GM23248 (cell line): Measurements from ENCODE around the gene LDB1. TPM values are rescaled to one million over a fixed set of nuclear protein-coding genes. Genes with fewer than 3 reads are reported as not detected.
A peak's percentile ranks its signal among the peaks of the same experiment; 100 is the strongest.

Source experiments
- DNase-seq: peaks from one replicate; pipeline ENCODE4 v3.0.0-alpha.2; 2015
- H2AFZ ChIP-seq: fragments of 200-600 bp; sonication (generic); 2 replicates; pipeline ENCODE4 v1.6.1; 2016; ENCODE audit warnings: antibody characterized with exemption
- H3F3A ChIP-seq: fragments of 200-600 bp; sonication (generic); 2 replicates; pipeline ENCODE4 v1.6.1; 2016; ENCODE audit warnings: mild to moderate bottlenecking, antibody characterized with exemption, mixed run types; ENCODE audit not compliant: insufficient read depth
- H3K27ac ChIP-seq: fragments of 200-600 bp; sonication (generic); 2 replicates; pipeline ENCODE4 v1.5.1; 2016; ENCODE audit warnings: mild to moderate bottlenecking
- H3K27me3 ChIP-seq: fragments of 200-600 bp; sonication (generic); replicated peaks from 2 replicates; pipeline ENCODE4 v1.6.1; 2016; ENCODE audit warnings: mild to moderate bottlenecking; ENCODE audit not compliant: insufficient read depth
- H3K36me3 ChIP-seq: fragments of 200-600 bp; sonication (generic); 2 replicates; pipeline ENCODE4 v1.6.1; 2016; ENCODE audit warnings: low read depth, mild to moderate bottlenecking
- H3K4me1 ChIP-seq: fragments of 200-600 bp; sonication (generic); 2 replicates; pipeline ENCODE4 v1.6.1; 2016; ENCODE audit warnings: mild to moderate bottlenecking; ENCODE audit not compliant: insufficient read depth
- H3K4me2 ChIP-seq: fragments of 200-600 bp; sonication (generic); one replicate; pipeline ENCODE4 v1.6.1; 2016; ENCODE audit warnings: mild to moderate bottlenecking; ENCODE audit not compliant: unreplicated experiment
- H3K4me3 ChIP-seq: fragments of 200-600 bp; sonication (generic); 2 replicates; pipeline ENCODE4 v1.5.1; 2016; ENCODE audit warnings: mild to moderate bottlenecking
- H3K79me2 ChIP-seq: fragments of 200-600 bp; sonication (generic); 2 replicates; pipeline ENCODE4 v1.6.1; 2016; ENCODE audit warnings: mild to moderate bottlenecking; ENCODE audit not compliant: insufficient read depth
- H3K9ac ChIP-seq: fragments of 200-600 bp; sonication (generic); 2 replicates; pipeline ENCODE4 v1.6.1; 2016; ENCODE audit warnings: mild to moderate bottlenecking
- H3K9me2 ChIP-seq: fragments of 200-600 bp; sonication (generic); 2 replicates; pipeline ENCODE4 v1.6.1; 2016; ENCODE audit warnings: mixed run types, mild to moderate bottlenecking, moderate library complexity; ENCODE audit not compliant: insufficient read depth
- H3K9me3 ChIP-seq: fragments of 200-600 bp; sonication (generic); one replicate; pipeline ENCODE4 v1.6.1; 2017; ENCODE audit warnings: low read depth
- H4K20me1 ChIP-seq: fragments of 200-600 bp; sonication (generic); 2 replicates; pipeline ENCODE4 v1.6.0; 2016; ENCODE audit not compliant: insufficient read depth
- EZH2 ChIP-seq: fragments of 200-600 bp; sonication (generic); IDR thresholded peaks from 2 replicates; pipeline ENCODE4 v1.6.1; 2018; ENCODE audit warnings: antibody characterized with exemption, mild to moderate bottlenecking; ENCODE audit not compliant: insufficient read depth, poor library complexity, severe bottlenecking
- EZH2phosphoT487 ChIP-seq: fragments of 200-600 bp; sonication (generic); IDR thresholded peaks from 2 replicates; pipeline ENCODE4 v1.6.1; 2018; ENCODE audit warnings: antibody characterized with exemption, moderate library complexity, mild to moderate bottlenecking, low read depth; ENCODE audit not compliant: insufficient read depth
- WGBS, 2 experiments: methylation state at CpG; one replicate each; pipeline ENCODE4 v1.1.6; 2015 to 2017; ENCODE audit warnings: low lambda C conversion rate in 2 of 2, low coverage in 1 of 2; ENCODE audit errors: missing lambda C conversion rate in 2 of 2; 5-methylcytosine and 5-hydroxymethylcytosine counted together
- in situ Hi-C: fragments of 300-500 bp; cut with MboI; formaldehyde crosslinking; loops from 2 replicates; pipeline ENCODE4 v1.15.0; 2020
- polyA plus RNA-seq: library from polyadenylated mRNA; unstranded; fragments of >200 nt; fragmentation: Nextera tagmentation; extraction: Ambion mirVana; gene quantifications from 2 replicates; pipeline ENCODE4 v1.2.1, GENCODE V29; 2016
- total RNA-seq: library from RNA; depleted of rRNA; stranded (reverse); fragments of >200 nt; shearing (Covaris generic); gene quantifications from 2 replicates; pipeline ENCODE4 v1.2.3, GENCODE V29; 2014

Gene LDB1
- total and polyA plus RNA-seq, 2 experiments from 2014 or later, result 5.0 to 28.1 TPM

DNA sequence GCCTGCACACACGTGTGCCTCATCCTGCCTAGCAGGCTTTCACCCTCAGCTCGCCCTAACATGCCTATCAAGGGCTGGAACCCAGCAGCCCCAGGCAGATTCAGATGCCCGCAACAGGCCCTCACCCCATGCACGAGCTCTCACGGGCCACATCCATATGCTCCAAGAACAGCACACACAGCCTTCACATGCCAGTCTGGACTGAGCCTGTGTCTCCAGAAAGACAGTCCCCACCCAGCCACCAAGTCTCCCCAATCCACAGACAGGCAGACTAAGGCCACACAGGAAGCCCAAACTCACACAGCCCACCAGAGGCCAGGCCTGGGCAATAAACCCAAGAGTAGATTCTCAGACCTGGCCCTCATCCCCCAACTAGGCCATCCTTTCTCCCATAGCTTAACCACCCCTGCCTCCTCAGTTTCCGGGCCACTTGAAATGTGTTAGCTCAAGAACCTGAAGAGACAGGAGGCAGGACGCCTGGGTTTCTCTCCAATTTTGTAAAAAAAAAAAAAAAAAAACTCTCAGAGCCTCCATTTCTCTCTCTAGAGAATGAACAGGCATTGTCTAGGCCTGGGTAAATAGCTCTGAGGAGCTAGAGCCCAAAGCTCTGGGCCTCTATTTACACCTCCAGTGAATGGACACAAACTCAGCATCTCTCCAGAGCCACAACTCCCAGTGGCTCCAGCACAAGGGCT lies 6.8 kb downstream of the LDB1 start:
- Histone ChIP-seq H4K20me1 (no peaks in the 10 kb centered on the region; the same call in 1 of the 2 replicates), H3K9me3 (no peaks in the 10 kb centered on the region), H3K4me2 (peak overlapping the region; percentile 66), H3K4me3 (peak overlapping the region; percentile 83), H2AFZ (no peak overlapping the region), H3K79me2 (peaks cover 82% of the 10 kb centered on the region), H3K4me1 (peaks cover 43% of the 10 kb centered on the region), H3K9me2 (no peaks in the 10 kb centered on the region), H3K27ac (peak overlapping the region; percentile 65; the same call in 1 of the 2 replicates), H3K27me3 (no peaks in the 10 kb centered on the region), H3F3A (peaks cover 13% of the 10 kb centered on the region), H3K9ac (peak overlapping the region; percentile 85), H3K36me3 (peaks cover 28% of the 10 kb centered on the region; the same call in 1 of the 2 replicates)
- in situ Hi-C loops, result no loop called here
- DNase-seq, result no peak
- WGBS, 2 experiments, result 56 to 60% methylated on average over 7 of the region's 7 CpGs
- TF ChIP-seq EZH2 (no peak), EZH2phosphoT487 (no peak)

DNA sequence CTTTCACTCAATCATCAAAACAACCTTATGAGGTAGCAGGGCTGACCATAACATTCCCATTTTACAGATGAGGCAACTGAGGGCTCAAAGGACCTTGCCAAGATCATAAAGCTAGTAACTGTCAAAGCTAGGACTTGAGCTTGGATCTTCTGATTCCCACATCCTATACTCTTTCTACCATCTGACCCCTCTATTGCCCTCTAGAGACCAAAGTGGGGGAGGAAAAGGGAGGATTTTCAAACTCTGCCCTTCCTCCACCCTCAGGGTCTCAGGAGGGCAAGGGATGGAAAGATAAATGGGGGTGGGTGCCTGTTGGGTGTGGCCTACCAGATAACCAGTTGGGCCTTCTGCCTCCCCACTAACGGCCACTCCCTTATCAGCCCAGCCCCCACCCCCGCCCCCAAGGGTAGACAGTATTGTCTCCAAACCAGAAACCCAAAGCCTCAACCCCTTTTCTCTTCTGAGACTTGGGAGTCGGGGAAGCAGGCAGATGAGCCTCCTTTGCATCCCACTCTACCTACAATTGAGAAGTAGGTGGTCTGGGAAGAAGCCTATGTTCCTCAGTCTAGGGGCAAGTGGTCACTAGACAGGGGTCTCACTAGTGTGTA lies 7.9 kb downstream of the LDB1 start:
- no peak for DNase-seq

DNA sequence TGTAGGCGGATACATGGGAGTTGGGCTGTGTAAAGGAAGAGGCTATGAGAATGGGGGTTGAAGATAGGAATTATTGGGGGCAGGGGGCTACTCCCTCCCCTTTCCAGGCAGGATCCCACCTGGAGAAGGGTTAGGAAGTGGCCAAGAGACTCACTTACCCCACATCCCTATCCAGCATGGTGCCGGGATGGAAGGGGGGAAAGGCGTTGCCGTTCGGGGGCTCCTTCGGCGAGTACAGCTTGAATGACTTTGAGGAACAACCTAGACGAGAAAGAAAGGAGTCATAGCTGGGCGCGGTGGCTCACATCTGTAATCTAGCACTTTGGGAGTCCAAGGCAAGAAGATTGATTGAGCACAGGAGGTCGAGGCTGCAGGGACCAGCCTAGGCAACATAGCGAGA lies 8.9 kb downstream of the LDB1 start:
- Histone ChIP-seq H4K20me1 (no peaks in the 10 kb centered on the region; the same call in 1 of the 2 replicates), H3K27me3 (no peaks in the 10 kb centered on the region), H3F3A (peaks cover 6% of the 10 kb centered on the region; the same call in 1 of the 2 replicates), H3K9me2 (no peaks in the 10 kb centered on the region), H3K4me2 (no peak overlapping the region), H3K4me1 (peaks cover 23% of the 10 kb centered on the region), H3K9me3 (no peaks in the 10 kb centered on the region), H3K9ac (no peak overlapping the region), H3K4me3 (no peak overlapping the region), H3K36me3 (peaks cover 28% of the 10 kb centered on the region), H3K27ac (no peak overlapping the region), H2AFZ (no peak overlapping the region), H3K79me2 (peaks cover 61% of the 10 kb centered on the region)
- TF ChIP-seq EZH2phosphoT487 (no peak), EZH2 (no peak)
- in situ Hi-C loops, result no loop called here
- no peak for DNase-seq
- WGBS, 2 experiments, result 85 to 87% methylated on average over 12 of the region's 12 CpGs

More for the DNA sequence above, 7.9 kb downstream of the LDB1 start:
- WGBS, 2 experiments, result 34 to 54% methylated on average over 2 to 3 of the region's 3 CpGs
- H3K36me3 ChIP-seq, result peaks cover 28% of the 10 kb centered on the region
- in situ Hi-C loops, result no loop called here
- no peak overlapping the region for H2AFZ ChIP-seq
- no peak overlapping the region; the same call in 1 of the 2 replicates for H3K4me3 ChIP-seq
- H3K79me2 ChIP-seq, result peaks cover 71% of the 10 kb centered on the region
- H3K4me1 ChIP-seq, result peaks cover 32% of the 10 kb centered on the region
- no peaks in the 10 kb centered on the region for H3K27me3 ChIP-seq
- peaks cover 9% of the 10 kb centered on the region for H3F3A ChIP-seq
- TF ChIP-seq EZH2phosphoT487 (no peak), EZH2 (no peak)
- H3K9ac ChIP-seq, result no peak overlapping the region
- H3K9me2 ChIP-seq, result no peaks in the 10 kb centered on the region
- H4K20me1 ChIP-seq, result no peaks in the 10 kb centered on the region; the same call in 1 of the 2 replicates
- no peak overlapping the region for H3K27ac ChIP-seq
- no peaks in the 10 kb centered on the region for H3K9me3 ChIP-seq
- H3K4me2 ChIP-seq, result peak overlapping the region; percentile 66

DNA sequence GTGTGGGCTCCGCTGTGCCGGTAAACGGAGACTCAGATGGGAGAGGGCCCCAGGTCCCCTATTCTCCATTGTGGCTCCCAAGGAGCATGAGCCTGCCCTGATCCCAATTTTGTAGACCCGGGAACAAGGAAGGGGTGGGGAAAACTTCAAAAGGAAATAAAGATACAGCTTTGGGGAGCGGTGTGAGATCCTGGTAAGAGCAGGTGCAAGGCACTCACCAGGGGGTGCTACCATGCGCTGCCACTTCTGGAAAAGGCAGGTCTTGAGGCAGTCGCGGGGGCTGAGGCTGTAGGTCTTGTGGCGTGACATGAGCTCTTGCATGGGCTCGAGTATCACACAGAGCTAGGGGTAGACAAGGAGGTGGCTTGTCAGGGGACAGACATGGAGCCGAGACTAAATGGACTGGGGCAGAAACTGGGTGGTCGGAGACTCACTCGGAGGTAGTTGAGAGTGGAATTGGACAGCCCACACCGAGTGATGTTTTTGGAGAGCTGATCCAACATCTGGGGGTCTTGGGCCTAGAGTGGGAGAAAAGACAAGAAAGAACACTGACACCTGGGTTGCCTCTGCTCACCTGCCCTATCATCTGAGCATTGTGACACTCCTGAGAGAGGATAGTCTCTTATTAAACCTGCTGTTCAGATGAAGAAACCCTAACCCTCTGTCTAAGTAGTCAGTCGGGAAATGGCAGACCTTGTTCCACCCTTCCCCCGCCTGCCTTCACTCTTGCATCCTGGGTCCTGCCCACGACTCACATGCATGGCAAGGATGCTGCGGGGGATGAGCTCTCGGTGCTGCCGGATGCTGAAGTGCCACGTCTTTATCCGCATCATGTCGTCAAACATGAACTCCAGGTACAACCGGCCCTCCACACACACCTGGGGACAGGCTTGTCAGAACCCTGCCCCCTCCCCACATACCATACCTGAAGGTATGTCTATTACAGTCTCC lies 10.7 kb downstream of the LDB1 start:
- Histone ChIP-seq H3K9me2 (no peaks in the 10 kb centered on the region), H3K27me3 (no peaks in the 10 kb centered on the region), H3K9me3 (no peaks in the 10 kb centered on the region), H2AFZ (no peak overlapping the region), H3K4me3 (no peak overlapping the region), H3K36me3 (peaks cover 28% of the 10 kb centered on the region), H3K4me2 (no peak overlapping the region), H3F3A (no peaks in the 10 kb centered on the region), H3K79me2 (peaks cover 47% of the 10 kb centered on the region), H3K27ac (no peak overlapping the region), H4K20me1 (no peaks in the 10 kb centered on the region; the same call in 1 of the 2 replicates), H3K4me1 (peaks cover 10% of the 10 kb centered on the region), H3K9ac (no peak overlapping the region)
- no peak for DNase-seq
- WGBS, 2 experiments, result 86 to 87% methylated on average over 24 of the region's 24 CpGs
- TF ChIP-seq EZH2, result no peak
- TF ChIP-seq EZH2phosphoT487, result no peak
- in situ Hi-C loops, result no loop called here
